Loucy (cell line): ENCODE results near the gene CYP2U1.

Experiments used
- H2AFZ ChIP-seq: fragments of 200-600 bp; sonication (generic); 2 replicates; pipeline ENCODE4 v1.6.0; 2016; ENCODE audit warnings: antibody characterized with exemption, mild to moderate bottlenecking, low read length, moderate library complexity
- H3F3A ChIP-seq: fragments of 200-600 bp; 2 replicates; pipeline ENCODE4 v1.6.0; 2016; ENCODE audit warnings: antibody characterized with exemption, low read depth, mild to moderate bottlenecking
- H3K27me3 ChIP-seq: fragments of 200-600 bp; sonication (generic); 2 replicates; pipeline ENCODE4 v1.6.1; 2014; ENCODE audit warnings: low read length, mild to moderate bottlenecking; ENCODE audit not compliant: insufficient read depth, poor library complexity, severe bottlenecking
- H3K36me3 ChIP-seq: fragments of 200-600 bp; sonication (generic); 2 replicates; pipeline ENCODE4 v1.6.1; 2016; ENCODE audit warnings: low read length; ENCODE audit not compliant: insufficient read depth
- H3K4me1 ChIP-seq: fragments of 200-600 bp; sonication (generic); 2 replicates; pipeline ENCODE4 v1.5.1; 2014; ENCODE audit warnings: low read length, mild to moderate bottlenecking; ENCODE audit not compliant: insufficient read depth, poor library complexity, severe bottlenecking
- H3K4me2 ChIP-seq: fragments of 200-600 bp; sonication (generic); 2 replicates; pipeline ENCODE4 v1.6.0; 2014; ENCODE audit warnings: antibody characterized with exemption, low read length, low read depth, mild to moderate bottlenecking; ENCODE audit not compliant: poor library complexity, severe bottlenecking
- H3K4me3 ChIP-seq: fragments of 200-600 bp; sonication (generic); 2 replicates; pipeline ENCODE4 v1.5.1; 2014; ENCODE audit warnings: low read length, mild to moderate bottlenecking, mixed read lengths; ENCODE audit not compliant: poor library complexity, severe bottlenecking
- H3K79me2 ChIP-seq: fragments of 200-600 bp; sonication (generic); 2 replicates; pipeline ENCODE4 v1.6.1; 2014; ENCODE audit warnings: low read length; ENCODE audit not compliant: insufficient read depth
- H3K9ac ChIP-seq: fragments of 200-600 bp; sonication (generic); 2 replicates; pipeline ENCODE4 v1.6.0; 2014; ENCODE audit warnings: mild to moderate bottlenecking, low read depth, low read length, moderate library complexity; ENCODE audit not compliant: poor library complexity, severe bottlenecking
- H3K9me2 ChIP-seq: fragments of 200-600 bp; sonication (generic); replicated peaks from 2 replicates; pipeline ENCODE4 v1.6.1; 2016; ENCODE audit warnings: low read depth, low read length, mixed read lengths
- H3K9me3 ChIP-seq: fragments of 200-600 bp; sonication (generic); 2 replicates; pipeline ENCODE4 v1.6.1; 2014; ENCODE audit warnings: mild to moderate bottlenecking, antibody characterized with exemption, low read length, low read depth; ENCODE audit not compliant: insufficient read depth
- H4K20me1 ChIP-seq: fragments of 200-600 bp; sonication (generic); 2 replicates; pipeline ENCODE4 v1.6.0; 2014; ENCODE audit warnings: antibody characterized with exemption, low read length, mild to moderate bottlenecking; ENCODE audit not compliant: insufficient read depth, poor library complexity, severe bottlenecking
- EZH2phosphoT487 ChIP-seq: fragments of 200-600 bp; IDR thresholded peaks from 2 replicates; pipeline ENCODE4 v1.6.1; 2018; ENCODE audit warnings: antibody characterized with exemption, mild to moderate bottlenecking, moderate library complexity, borderline replicate concordance
- TF ChIP-seq, protein P1 (sequence below): fragments of 200-600 bp; sonication (generic); conservative IDR thresholded peaks from 2 replicates; pipeline ENCODE4 v1.5.1; 2014; ENCODE audit warnings: mild to moderate bottlenecking, antibody characterized with exemption, low read length

Gene CYP2U1

DNA sequence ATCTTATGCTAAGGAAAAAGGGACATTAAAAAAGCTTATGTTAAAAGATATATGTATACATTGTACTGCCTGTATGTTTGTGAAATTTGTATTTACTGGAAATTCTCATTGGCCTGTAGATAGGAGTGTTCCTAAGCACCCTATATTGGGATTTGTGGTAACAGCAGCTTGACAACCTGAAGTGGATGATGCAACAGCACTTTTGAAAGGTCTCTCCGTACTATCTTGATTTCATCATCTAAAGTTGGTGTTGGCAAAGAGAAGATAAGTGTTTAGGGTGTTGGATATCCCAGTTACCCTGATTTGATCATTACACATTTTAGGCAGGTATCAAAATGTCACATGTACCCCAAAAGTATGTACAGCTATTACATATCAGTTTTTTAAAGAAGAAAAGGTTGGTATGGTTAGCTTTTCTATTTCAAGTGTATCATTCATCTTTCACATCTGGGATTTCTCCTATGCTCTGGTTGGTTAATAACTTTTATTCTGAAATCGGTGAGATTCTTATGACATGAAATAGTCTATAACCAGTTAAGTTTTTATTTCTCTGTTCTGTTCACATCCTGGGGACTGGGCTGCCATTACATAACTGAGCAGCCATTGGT is 68.7 kb downstream of the CYP2U1 start:
- H3K9ac ChIP-seq = no peak overlapping the region
- no peaks in the 10 kb centered on the region for H3K9me3 ChIP-seq
- no peak overlapping the region for H2AFZ ChIP-seq
- H3K36me3 ChIP-seq = no peaks in the 10 kb centered on the region
- no peak for TF ChIP-seq EZH2phosphoT487
- TF ChIP-seq, protein P1, sequence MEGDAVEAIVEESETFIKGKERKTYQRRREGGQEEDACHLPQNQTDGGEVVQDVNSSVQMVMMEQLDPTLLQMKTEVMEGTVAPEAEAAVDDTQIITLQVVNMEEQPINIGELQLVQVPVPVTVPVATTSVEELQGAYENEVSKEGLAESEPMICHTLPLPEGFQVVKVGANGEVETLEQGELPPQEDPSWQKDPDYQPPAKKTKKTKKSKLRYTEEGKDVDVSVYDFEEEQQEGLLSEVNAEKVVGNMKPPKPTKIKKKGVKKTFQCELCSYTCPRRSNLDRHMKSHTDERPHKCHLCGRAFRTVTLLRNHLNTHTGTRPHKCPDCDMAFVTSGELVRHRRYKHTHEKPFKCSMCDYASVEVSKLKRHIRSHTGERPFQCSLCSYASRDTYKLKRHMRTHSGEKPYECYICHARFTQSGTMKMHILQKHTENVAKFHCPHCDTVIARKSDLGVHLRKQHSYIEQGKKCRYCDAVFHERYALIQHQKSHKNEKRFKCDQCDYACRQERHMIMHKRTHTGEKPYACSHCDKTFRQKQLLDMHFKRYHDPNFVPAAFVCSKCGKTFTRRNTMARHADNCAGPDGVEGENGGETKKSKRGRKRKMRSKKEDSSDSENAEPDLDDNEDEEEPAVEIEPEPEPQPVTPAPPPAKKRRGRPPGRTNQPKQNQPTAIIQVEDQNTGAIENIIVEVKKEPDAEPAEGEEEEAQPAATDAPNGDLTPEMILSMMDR = no peak
- H3K4me1 ChIP-seq = peaks cover 26% of the 10 kb centered on the region
- no peaks in the 10 kb centered on the region for H3K27me3 ChIP-seq
- peaks cover 43% of the 10 kb centered on the region for H3K79me2 ChIP-seq
- H3F3A ChIP-seq = no peaks in the 10 kb centered on the region
- H3K9me2 ChIP-seq = no peaks in the 10 kb centered on the region
- H3K4me2 ChIP-seq = no peak overlapping the region
- peaks cover 7% of the 10 kb centered on the region for H4K20me1 ChIP-seq
- no peak overlapping the region for H3K4me3 ChIP-seq

DNA sequence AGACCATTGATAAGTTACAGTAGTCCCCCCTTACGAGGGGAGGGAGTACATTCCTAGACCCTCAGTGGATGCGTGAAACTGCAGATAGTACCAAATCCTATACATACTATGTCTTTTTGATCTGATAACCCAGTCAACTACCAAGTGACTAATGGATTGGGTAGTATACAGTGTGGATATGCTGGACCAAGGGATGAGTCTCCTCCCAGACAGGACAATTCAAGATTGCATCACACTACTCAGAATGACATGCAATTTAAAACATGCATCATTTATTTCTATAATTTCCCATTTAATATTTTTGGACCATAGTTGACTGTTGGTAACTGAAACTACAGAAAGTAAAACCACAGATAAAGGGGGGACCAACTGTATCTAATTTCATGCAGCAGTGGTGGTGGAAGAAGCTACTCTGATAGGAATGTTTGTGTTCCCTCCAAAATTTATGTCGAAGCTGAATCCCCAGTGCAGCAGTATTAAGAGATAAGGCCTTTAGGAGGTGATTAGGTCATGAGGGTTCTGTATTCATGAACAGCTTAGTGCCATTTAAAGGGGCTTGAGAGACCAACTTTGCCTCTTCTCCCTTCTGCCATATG is 70.3 kb downstream of the CYP2U1 start:
- Histone ChIP-seq H3K9me3 (no peaks in the 10 kb centered on the region), H3K79me2 (peaks cover 27% of the 10 kb centered on the region; the same call in 1 of the 2 replicates)
- TF ChIP-seq, protein P1 = no peak
- no peak for TF ChIP-seq EZH2phosphoT487

More for the DNA sequence above, 70.3 kb downstream of the CYP2U1 start:
- no peaks in the 10 kb centered on the region for H3K9me2 ChIP-seq
- H3K9ac ChIP-seq = no peak overlapping the region
- H3K4me3 ChIP-seq = no peak overlapping the region
- no peak overlapping the region for H3K4me2 ChIP-seq
- H3K36me3 ChIP-seq = no peaks in the 10 kb centered on the region
- no peak overlapping the region for H2AFZ ChIP-seq
- peaks cover 19% of the 10 kb centered on the region for H3K4me1 ChIP-seq
- no peaks in the 10 kb centered on the region for H4K20me1 ChIP-seq
- H3K27me3 ChIP-seq = no peaks in the 10 kb centered on the region
- no peaks in the 10 kb centered on the region for H3F3A ChIP-seq
